GM23248 (cell line): ENCODE data around the gene SLC13A3. TPM values are rescaled to one million over a fixed set of nuclear protein-coding genes. Genes with fewer than 3 reads are reported as not detected.

Experiments used
- DNase-seq: peaks from one replicate; pipeline ENCODE4 v3.0.0-alpha.2; 2015
- H2AFZ ChIP-seq: fragments of 200-600 bp; sonication (generic); 2 replicates; pipeline ENCODE4 v1.6.1; 2016; ENCODE audit warnings: antibody characterized with exemption
- H3F3A ChIP-seq: fragments of 200-600 bp; sonication (generic); 2 replicates; pipeline ENCODE4 v1.6.1; 2016; ENCODE audit warnings: mild to moderate bottlenecking, antibody characterized with exemption, mixed run types; ENCODE audit not compliant: insufficient read depth
- H3K27ac ChIP-seq: fragments of 200-600 bp; sonication (generic); 2 replicates; pipeline ENCODE4 v1.5.1; 2016; ENCODE audit warnings: mild to moderate bottlenecking
- H3K27me3 ChIP-seq: fragments of 200-600 bp; sonication (generic); replicated peaks from 2 replicates; pipeline ENCODE4 v1.6.1; 2016; ENCODE audit warnings: mild to moderate bottlenecking; ENCODE audit not compliant: insufficient read depth
- H3K36me3 ChIP-seq: fragments of 200-600 bp; sonication (generic); 2 replicates; pipeline ENCODE4 v1.6.1; 2016; ENCODE audit warnings: low read depth, mild to moderate bottlenecking
- H3K4me1 ChIP-seq: fragments of 200-600 bp; sonication (generic); 2 replicates; pipeline ENCODE4 v1.6.1; 2016; ENCODE audit warnings: mild to moderate bottlenecking; ENCODE audit not compliant: insufficient read depth
- H3K4me2 ChIP-seq: fragments of 200-600 bp; sonication (generic); one replicate; pipeline ENCODE4 v1.6.1; 2016; ENCODE audit warnings: mild to moderate bottlenecking; ENCODE audit not compliant: unreplicated experiment
- H3K4me3 ChIP-seq: fragments of 200-600 bp; sonication (generic); 2 replicates; pipeline ENCODE4 v1.5.1; 2016; ENCODE audit warnings: mild to moderate bottlenecking
- H3K79me2 ChIP-seq: fragments of 200-600 bp; sonication (generic); 2 replicates; pipeline ENCODE4 v1.6.1; 2016; ENCODE audit warnings: mild to moderate bottlenecking; ENCODE audit not compliant: insufficient read depth
- H3K9ac ChIP-seq: fragments of 200-600 bp; sonication (generic); 2 replicates; pipeline ENCODE4 v1.6.1; 2016; ENCODE audit warnings: mild to moderate bottlenecking
- H3K9me2 ChIP-seq: fragments of 200-600 bp; sonication (generic); 2 replicates; pipeline ENCODE4 v1.6.1; 2016; ENCODE audit warnings: mixed run types, mild to moderate bottlenecking, moderate library complexity; ENCODE audit not compliant: insufficient read depth
- H3K9me3 ChIP-seq: fragments of 200-600 bp; sonication (generic); one replicate; pipeline ENCODE4 v1.6.1; 2017; ENCODE audit warnings: low read depth
- H4K20me1 ChIP-seq: fragments of 200-600 bp; sonication (generic); 2 replicates; pipeline ENCODE4 v1.6.0; 2016; ENCODE audit not compliant: insufficient read depth
- EZH2 ChIP-seq: fragments of 200-600 bp; sonication (generic); IDR thresholded peaks from 2 replicates; pipeline ENCODE4 v1.6.1; 2018; ENCODE audit warnings: antibody characterized with exemption, mild to moderate bottlenecking; ENCODE audit not compliant: insufficient read depth, poor library complexity, severe bottlenecking
- EZH2phosphoT487 ChIP-seq: fragments of 200-600 bp; sonication (generic); IDR thresholded peaks from 2 replicates; pipeline ENCODE4 v1.6.1; 2018; ENCODE audit warnings: antibody characterized with exemption, moderate library complexity, mild to moderate bottlenecking, low read depth; ENCODE audit not compliant: insufficient read depth
- WGBS, 2 experiments: methylation state at CpG; one replicate each; pipeline ENCODE4 v1.1.6; 2015 to 2017; ENCODE audit warnings: low lambda C conversion rate in 2 of 2, low coverage in 1 of 2; ENCODE audit errors: missing lambda C conversion rate in 2 of 2; 5-methylcytosine and 5-hydroxymethylcytosine counted together
- in situ Hi-C: fragments of 300-500 bp; cut with MboI; formaldehyde crosslinking; loops from 2 replicates; pipeline ENCODE4 v1.15.0; 2020
- polyA plus RNA-seq: library from polyadenylated mRNA; unstranded; fragments of >200 nt; fragmentation: Nextera tagmentation; extraction: Ambion mirVana; gene quantifications from 2 replicates; pipeline ENCODE4 v1.2.1, GENCODE V29; 2016
- total RNA-seq: library from RNA; depleted of rRNA; stranded (reverse); fragments of >200 nt; shearing (Covaris generic); gene quantifications from 2 replicates; pipeline ENCODE4 v1.2.3, GENCODE V29; 2014

SLC13A3 gene
- total and polyA plus RNA-seq, 2 experiments from 2014 or later, result 2.4 to 4.6 TPM

GRCh38 chr20:46553926-46554325 is 97.3 kb downstream of the SLC13A3 start:
- H3K79me2 ChIP-seq, result no peaks in the 10 kb centered on the region
- WGBS, 2 experiments, result 51 to 58% methylated on average over 3 of the region's 3 CpGs
- H4K20me1 ChIP-seq, result no peaks in the 10 kb centered on the region
- DNase-seq, result no peak
- H3K4me3 ChIP-seq, result no peak overlapping the region
- in situ Hi-C loops, result no loop called here
- H3K4me2 ChIP-seq, result no peak overlapping the region
- TF ChIP-seq EZH2 (no peak), EZH2phosphoT487 (no peak)
- peaks cover 9% of the 10 kb centered on the region for H3K4me1 ChIP-seq
- no peak overlapping the region for H3K27ac ChIP-seq
- H3F3A ChIP-seq, result peaks cover 14% of the 10 kb centered on the region
- H3K9me3 ChIP-seq, result no peaks in the 10 kb centered on the region
- H2AFZ ChIP-seq, result no peak overlapping the region
- no peaks in the 10 kb centered on the region for H3K36me3 ChIP-seq
- no peaks in the 10 kb centered on the region for H3K27me3 ChIP-seq
- no peaks in the 10 kb centered on the region for H3K9me2 ChIP-seq
- no peak overlapping the region for H3K9ac ChIP-seq

GRCh38 chr20:46552460-46553420 is 98.5 kb downstream of the SLC13A3 start:
- no peaks in the 10 kb centered on the region for H3K27me3 ChIP-seq
- 59 to 60% methylated on average over 4 of the region's 4 CpGs for WGBS, 2 experiments
- TF ChIP-seq EZH2phosphoT487 (no peak), EZH2 (no peak)

GRCh38 chr20:46551522-46552381 is 99.5 kb downstream of the SLC13A3 start:
- no peaks in the 10 kb centered on the region for H3K9me2 ChIP-seq
- no peak overlapping the region for H3K9ac ChIP-seq
- H3K4me3 ChIP-seq, result no peak overlapping the region
- no peaks in the 10 kb centered on the region for H3K36me3 ChIP-seq
- no peaks in the 10 kb centered on the region for H4K20me1 ChIP-seq
- H3K4me2 ChIP-seq, result no peak overlapping the region
- no peaks in the 10 kb centered on the region for H3K9me3 ChIP-seq
- 51 to 55% methylated on average over 12 of the region's 12 CpGs for WGBS, 2 experiments
- no peaks in the 10 kb centered on the region for H3K4me1 ChIP-seq
- no peaks in the 10 kb centered on the region for H3F3A ChIP-seq
- H3K27ac ChIP-seq, result no peak overlapping the region
- in situ Hi-C loops, result no loop called here
- TF ChIP-seq EZH2 (no peak), EZH2phosphoT487 (no peak)
- DNase-seq, result no peak
- no peaks in the 10 kb centered on the region for H3K79me2 ChIP-seq
- no peaks in the 10 kb centered on the region for H3K27me3 ChIP-seq
- H2AFZ ChIP-seq, result no peak overlapping the region

More at GRCh38 chr20:46552460-46553420, 98.5 kb downstream of the SLC13A3 start:
- Histone ChIP-seq H3K27ac (no peak overlapping the region), H3K9me2 (no peaks in the 10 kb centered on the region), H3K4me3 (no peak overlapping the region), H3K79me2 (no peaks in the 10 kb centered on the region), H4K20me1 (no peaks in the 10 kb centered on the region), H3F3A (peaks cover 5% of the 10 kb centered on the region), H3K4me1 (peaks cover 5% of the 10 kb centered on the region), H3K9me3 (no peaks in the 10 kb centered on the region), H3K4me2 (no peak overlapping the region), H3K36me3 (no peaks in the 10 kb centered on the region), H3K9ac (no peak overlapping the region), H2AFZ (no peak overlapping the region)
- in situ Hi-C loops, result no loop called here
- no peak for DNase-seq

- H2AFZ ChIP-seq, result no peak within 1 kb of the TSS
- H3K9me2 ChIP-seq, result no peaks in the 10 kb centered on the region
- H3K9ac ChIP-seq, result no peak within 1 kb of the TSS
- no peaks in the 10 kb centered on the region for H3K36me3 ChIP-seq
- in situ Hi-C loops, result no loop called here
- WGBS, 2 experiments, result 41 to 52% methylated on average over 9 of the region's 9 CpGs
- H4K20me1 ChIP-seq, result no peaks in the 10 kb centered on the region
- no peaks in the 10 kb centered on the region for H3K27me3 ChIP-seq
- no peak within 1 kb of the TSS for H3K27ac ChIP-seq
- no peaks in the 10 kb centered on the region for H3F3A ChIP-seq
- H3K4me2 ChIP-seq, result no peak within 1 kb of the TSS
- no peaks in the 10 kb centered on the region for H3K9me3 ChIP-seq
- no peak for TF ChIP-seq EZH2phosphoT487
- no peak for TF ChIP-seq EZH2
- H3K4me3 ChIP-seq, result no peak within 1 kb of the TSS
- H3K4me1 ChIP-seq, result no peaks in the 10 kb centered on the region
- no peak for DNase-seq
- H3K79me2 ChIP-seq, result no peaks in the 10 kb centered on the region
Observed at GRCh38 chr20:46550461-46550860, 100.8 kb downstream of the SLC13A3 start, which contains the start of gene OCSTAMP. TSS of gene OCSTAMP (minus strand) at chr20:46550654. CDS start at chr20:46550560, 94 bp downstream.
